ENCODE results near the gene KIF3C. TPM values are rescaled to one million over a fixed set of nuclear protein-coding genes. Genes with fewer than 3 reads are reported as not detected.

The KIF3C gene
- total RNA-seq (2021; fragmentation: NEBNext Ultra II Directional; extraction: Animal tissue kit (Norgen Biotek cat#: 25700)) (58.1 and 58.8 TPM in 2 replicates), polyA plus RNA-seq (2011; rRNA removed) (13.4 and 19.8 TPM in 2 replicates), polyA minus RNA-seq (2011; rRNA and poly(A)+ RNA removed) (22.5 and 25.9 TPM in 2 replicates)
- 15.9 TPM for polyA plus RNA-seq (2011; cell fraction: cytosol; rRNA removed)
- polyA plus RNA-seq (2011; cell fraction: nucleus; rRNA removed), result 15.7 TPM
- 31.8 to 45.5 TPM (median 37.5 TPM) in 4 replicates for polyA plus RNA-seq (2012, experiment 1 of 2)
- 41.8 TPM for polyA plus RNA-seq (2012, experiment 2 of 2)
- polyA plus RNA-seq (2013, experiment 1 of 2), result 26.2 TPM
- polyA plus RNA-seq (2013, experiment 2 of 2), result 26.2 TPM
- polyA minus RNA-seq (2011; cell fraction: cytosol; rRNA and poly(A)+ RNA removed), result 36.0 TPM
- 20.8 TPM for polyA minus RNA-seq (2011; cell fraction: nucleus; rRNA and poly(A)+ RNA removed)
- long read RNA-seq, experiment 1, full-length matches to known transcripts, result 3 of 45 reads
- long read RNA-seq, experiment 1, partial matches to known transcripts, result 12 of 45 reads
- long read RNA-seq, experiment 1, other reads (novel, unspliced or antisense), result 30 of 45 reads
- long read RNA-seq, experiment 2, full-length matches to known transcripts, result 1 of 16 reads
- long read RNA-seq, experiment 2, partial matches to known transcripts, result 0 of 16 reads
- long read RNA-seq, experiment 2, other reads (novel, unspliced or antisense), result 15 of 16 reads

DNA sequence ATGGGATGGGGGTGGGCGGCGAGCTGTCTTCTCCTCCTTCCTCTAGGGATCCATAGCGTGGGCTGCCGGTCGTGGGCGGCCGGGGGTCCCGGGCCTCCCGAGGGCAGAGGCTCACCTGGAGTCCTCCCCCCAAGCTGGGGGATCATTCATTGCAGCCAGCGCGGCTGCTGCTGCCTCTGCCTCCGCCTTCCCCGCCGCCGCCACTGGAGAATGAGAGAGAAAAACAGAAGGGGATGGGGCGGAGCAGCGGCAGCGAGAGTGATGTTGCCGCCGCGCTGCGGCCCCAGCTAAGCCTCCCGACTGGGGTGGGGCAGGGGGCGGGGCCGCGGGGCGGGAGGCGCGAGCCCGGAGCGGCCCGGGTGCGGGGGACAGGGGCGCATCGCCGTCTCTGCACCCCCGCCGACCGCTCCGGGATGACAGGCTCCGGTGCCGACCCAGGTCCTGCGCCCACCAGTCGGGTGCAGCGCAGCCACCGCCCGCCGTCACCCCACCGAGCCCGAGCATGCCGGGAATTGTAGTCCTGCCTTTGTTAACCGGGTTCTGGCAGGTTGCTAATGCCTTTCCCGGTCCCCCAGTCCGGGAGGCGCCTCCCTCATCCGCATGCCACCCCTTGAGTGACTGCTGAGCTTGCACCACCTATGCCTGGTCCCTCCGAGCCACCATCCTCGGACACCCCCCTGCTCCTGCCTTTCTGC lies at the start of gene KIF3C:
TSS of gene KIF3C (minus strand) at position 225 of the 695 bp plus-strand sequence. CDS start 580 bp downstream, outside the sequence.
- H3K23me2 ChIP-seq (ENCODE audit: low read depth, low read length), result peaks cover 11% of the 10 kb centered on the region
- peaks cover 3 to 32% (median 12%) of the 10 kb centered on the region in 4 experiments for H3K4me1 ChIP-seq (replicated peaks in 1 of 4; ENCODE audit: control insufficient read depth in 3 of 4, insufficient read depth in 4 of 4, low read length in 3 of 4)
- H2BK120ac ChIP-seq (replicated peaks; ENCODE audit: low read depth, low read length), result peak within 1 kb of the TSS; percentile 17
- peak within 1 kb of the TSS; percentile 53 for H3K27ac ChIP-seq (ENCODE audit: low read depth, low read length)
- 2% methylated on average over 49 of the region's 58 CpGs; no CpG with 5 or more reads in 1 of the 2 experiments for WGBS, 2 experiments (ENCODE audit: extremely low coverage in 1 of 2, insufficient coverage in 1 of 2, insufficient read length in 1 of 2, insufficient replicate concordance in 2 of 2, low coverage in 1 of 2, low lambda C conversion rate in 2 of 2, missing lambda C conversion rate in 1 of 2)
- H3K23ac ChIP-seq (ENCODE audit: insufficient read length), result no peak within 1 kb of the TSS
- H3K56ac ChIP-seq (replicated peaks; ENCODE audit: insufficient read length, low read depth, low read length), result peak within 1 kb of the TSS; percentile 43
- H4K5ac ChIP-seq (ENCODE audit: insufficient read length, low read depth, low read length), result peak within 1 kb of the TSS; percentile 93
- peak within 1 kb of the TSS; percentile 90 for H4K91ac ChIP-seq (replicated peaks; ENCODE audit: insufficient read length, low read length)
- no peaks in the 10 kb centered on the region for H3K27me3 ChIP-seq (replicated peaks in 1 of 4; ENCODE audit: control insufficient read depth in 3 of 4, extremely low read depth in 1 of 4, insufficient read depth in 3 of 4, low read length in 3 of 4)
- H3K4ac ChIP-seq (replicated peaks; ENCODE audit: insufficient read length, low read depth, low read length), result no peak within 1 kb of the TSS
- ChIA-PET POLR2A (ENCODE audit: partially characterized antibody) (interaction anchor here (0.9 to 1.5 kb wide), 13 partner anchors 9 to 262 kb away, joined by 3 to 6 read pairs (median 4); partner anchors contain the start of genes ASXL2, HADHA, HADHB and RAB10), CTCF (ENCODE audit: partially characterized antibody) (interaction anchor here (0.9 to 3.7 kb wide), 3 partner anchors 8 to 32 kb away, joined by 3 to 13 read pairs (median 3); no protein-coding TSS in a partner anchor)
- H3K4me2 ChIP-seq (ENCODE audit: insufficient read depth in 1 of 2, low read depth in 2 of 2, low read length in 2 of 2), result peak within 1 kb of the TSS; percentile 97 to 98
- H3K36me3 ChIP-seq (ENCODE audit: control insufficient read depth in 2 of 4, insufficient read depth in 4 of 4, low read length in 3 of 4), result peaks cover 0 to 22% (median under 1%) of the 10 kb centered on the region in 4 experiments; a peak in 3 of 8 replicates
- peak within 1 kb of the TSS; percentile 80; the same call in 1 of the 2 replicates for H2BK12ac ChIP-seq (ENCODE audit: low read depth, low read length)
- DNase-seq (ENCODE audit: low read depth in 1 of 2, low spot score in 2 of 2) (peak; percentile 89 to 91), FAIRE-seq (no peak)
- peak within 1 kb of the TSS; percentile 93 for H3K18ac ChIP-seq (ENCODE audit: extremely low read depth, low read length)
- H2AK5ac ChIP-seq (ENCODE audit: low read depth, low read length), result no peak within 1 kb of the TSS
- H2BK20ac ChIP-seq (ENCODE audit: low read length), result peak within 1 kb of the TSS; percentile 72; the same call in 1 of the 2 replicates
- no peak within 1 kb of the TSS for H3K14ac ChIP-seq (ENCODE audit: insufficient read length)
- peaks cover 3 to 4% of the 10 kb centered on the region in 2 experiments for H4K20me1 ChIP-seq (replicated peaks in 1 of 2; ENCODE audit: control insufficient read depth in 1 of 2, insufficient read depth in 2 of 2, low read length in 2 of 2)
- H3K4me3 ChIP-seq (ENCODE audit: extremely low read depth in 1 of 4, insufficient read depth in 2 of 4, low read depth in 3 of 4, low read length in 4 of 4), result peak within 1 kb of the TSS; percentile 62 to 81 (median 75)
- H4K8ac ChIP-seq (ENCODE audit: extremely low read depth, insufficient read depth, low read length), result peak within 1 kb of the TSS; percentile 92
- peaks cover 3 to 33% of the 10 kb centered on the region in 2 experiments; a peak in 1 of 4 replicates for H3K79me2 ChIP-seq (ENCODE audit: control insufficient read depth in 1 of 2, insufficient read depth in 2 of 2, low read length in 2 of 2)
- H3K9ac ChIP-seq (replicated peaks in 1 of 4; ENCODE audit: extremely low read depth in 1 of 4, low read depth in 3 of 4, low read length in 3 of 4), result peak within 1 kb of the TSS in 3 of 4 experiments; percentile 56 to 75 (median 71); a peak in 6 of 7 replicates
- no peaks in the 10 kb centered on the region for H3K9me3 ChIP-seq (ENCODE audit: insufficient read depth in 2 of 2, low read depth in 1 of 2, low read length in 1 of 2)
- H2BK15ac ChIP-seq (ENCODE audit: low read length), result peak within 1 kb of the TSS; percentile 88; the same call in 1 of the 2 replicates
- peaks cover 14% of the 10 kb centered on the region for H3K79me1 ChIP-seq (ENCODE audit: low read depth, low read length)
- H2BK5ac ChIP-seq (ENCODE audit: low read depth, low read length), result peak within 1 kb of the TSS; percentile 90
- peak within 1 kb of the TSS; percentile 90 for H2AFZ ChIP-seq (ENCODE audit: low read length)

All from H1 (cell line).